Measurements from ENCODE around the gene MECP2. TPM values are rescaled to one million over a fixed set of nuclear protein-coding genes. Genes with fewer than 3 reads are reported as not detected.

Gene MECP2
- total RNA-seq, 1 donor from 2014 or later: 53.4 TPM

GRCh38 chrX:154049209-154050112 lies 48.1 kb downstream of the MECP2 start:
- peaks cover 9% of the 10 kb centered on the region for H3K4me1 Mint-ChIP-seq (ENCODE audit: low read depth)
- peaks cover 19% of the 10 kb centered on the region for H3K36me3 Mint-ChIP-seq (ENCODE audit: low read depth)
- H3K27me3 Mint-ChIP-seq (ENCODE audit: insufficient read depth): no peaks in the 10 kb centered on the region
- peak overlapping the region; percentile 71 for H3K27ac Mint-ChIP-seq
- intact Hi-C loops (cut with micrococcal nuclease): loop anchor here (2.0 kb wide), 2 partner anchors 29 to 125 kb away; no protein-coding TSS in a partner anchor
- no peak overlapping the region for H3K4me3 Mint-ChIP-seq
- no peak for DNase-seq (ENCODE audit: low spot score)
- H3K9me3 Mint-ChIP-seq: no peaks in the 10 kb centered on the region

- no peak overlapping the region for H3K27ac Mint-ChIP-seq
- intact Hi-C loops (cut with micrococcal nuclease): no loop called here
- no peak overlapping the region for H3K4me3 Mint-ChIP-seq
- H3K36me3 Mint-ChIP-seq (ENCODE audit: low read depth): peaks cover 19% of the 10 kb centered on the region
- H3K9me3 Mint-ChIP-seq: no peaks in the 10 kb centered on the region
- no peak for DNase-seq (ENCODE audit: low spot score)
- H3K4me1 Mint-ChIP-seq (ENCODE audit: low read depth): peaks cover 9% of the 10 kb centered on the region
- H3K27me3 Mint-ChIP-seq (ENCODE audit: insufficient read depth): no peaks in the 10 kb centered on the region
Measured at GRCh38 chrX:154048398-154048797, 49.1 kb downstream of the MECP2 start.

GRCh38 chrX:154046940-154047610 lies 50.4 kb downstream of the MECP2 start:
- H3K4me3 Mint-ChIP-seq: no peak overlapping the region
- intact Hi-C loops (cut with micrococcal nuclease): no loop called here
- no peaks in the 10 kb centered on the region for H3K9me3 Mint-ChIP-seq
- H3K27me3 Mint-ChIP-seq (ENCODE audit: insufficient read depth): no peaks in the 10 kb centered on the region
- peaks cover 9% of the 10 kb centered on the region for H3K4me1 Mint-ChIP-seq (ENCODE audit: low read depth)
- DNase-seq (ENCODE audit: low spot score): no peak
- peaks cover 19% of the 10 kb centered on the region for H3K36me3 Mint-ChIP-seq (ENCODE audit: low read depth)
- H3K27ac Mint-ChIP-seq: peak overlapping the region; percentile 71

DNA sequence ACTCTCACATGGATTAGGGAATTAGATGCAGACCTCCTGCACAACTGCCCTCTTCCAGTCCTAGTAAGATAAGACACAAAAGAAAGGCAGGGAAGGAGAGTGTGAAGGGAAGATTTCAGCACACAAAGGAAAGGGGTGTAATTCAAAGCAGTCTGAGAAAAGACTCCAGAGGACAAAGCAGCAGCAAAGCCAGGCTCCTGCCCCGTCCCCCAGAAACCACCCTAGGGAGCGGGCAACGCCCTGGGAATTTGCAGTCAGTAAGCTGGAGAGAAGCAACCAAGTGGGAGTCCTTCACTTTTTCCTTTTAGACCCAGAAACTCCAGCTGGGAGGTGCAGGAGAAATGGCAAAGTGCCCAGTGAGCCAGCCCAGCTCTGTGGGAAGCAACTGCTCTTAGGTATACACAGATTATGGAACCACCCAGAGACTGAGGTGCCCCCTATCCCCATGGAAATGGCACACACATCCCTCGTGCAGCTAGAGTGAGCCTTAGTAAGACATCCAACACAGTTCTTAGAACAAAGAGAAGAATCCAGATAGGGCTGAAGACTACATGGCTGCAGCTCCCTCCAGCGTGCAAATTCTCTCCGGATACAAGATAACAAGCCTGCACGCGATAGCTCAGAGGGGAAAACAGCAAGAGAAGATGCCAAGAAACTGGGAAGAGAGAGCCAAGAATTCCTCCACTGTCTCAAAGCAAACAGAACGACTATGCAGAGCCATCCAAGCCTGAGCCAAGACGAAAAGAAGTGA lies 51.3 kb downstream of the MECP2 start:
- intact Hi-C loops (cut with micrococcal nuclease): no loop called here
- Mint-ChIP-seq H3K4me1 (ENCODE audit: low read depth) (peaks cover 7% of the 10 kb centered on the region), H3K9me3 (no peaks in the 10 kb centered on the region), H3K27ac (no peak overlapping the region), H3K27me3 (ENCODE audit: insufficient read depth) (no peaks in the 10 kb centered on the region), H3K4me3 (no peak overlapping the region), H3K36me3 (ENCODE audit: low read depth) (peaks cover 17% of the 10 kb centered on the region)
- no peak for DNase-seq (ENCODE audit: low spot score)

GRCh38 chrX:154044091-154044490 lies 53.4 kb downstream of the MECP2 start:
- H3K4me1 Mint-ChIP-seq (ENCODE audit: low read depth): peaks cover 10% of the 10 kb centered on the region

GRCh38 chrX:154043003-154043763 lies 54.3 kb downstream of the MECP2 start:
- no peak for DNase-seq (ENCODE audit: low spot score)
- Mint-ChIP-seq H3K9me3 (no peaks in the 10 kb centered on the region), H3K27ac (no peak overlapping the region), H3K27me3 (ENCODE audit: insufficient read depth) (no peaks in the 10 kb centered on the region), H3K4me1 (ENCODE audit: low read depth) (peaks cover 10% of the 10 kb centered on the region), H3K36me3 (ENCODE audit: low read depth) (peaks cover 17% of the 10 kb centered on the region), H3K4me3 (no peak overlapping the region)
- intact Hi-C loops (cut with micrococcal nuclease): no loop called here

More at GRCh38 chrX:154044091-154044490, 53.4 kb downstream of the MECP2 start:
- H3K27me3 Mint-ChIP-seq (ENCODE audit: insufficient read depth): no peaks in the 10 kb centered on the region
- intact Hi-C loops (cut with micrococcal nuclease): no loop called here
- no peaks in the 10 kb centered on the region for H3K9me3 Mint-ChIP-seq
- H3K4me3 Mint-ChIP-seq: no peak overlapping the region
- H3K27ac Mint-ChIP-seq: no peak overlapping the region
- H3K36me3 Mint-ChIP-seq (ENCODE audit: low read depth): peaks cover 15% of the 10 kb centered on the region
- DNase-seq (ENCODE audit: low spot score): no peak

DNA sequence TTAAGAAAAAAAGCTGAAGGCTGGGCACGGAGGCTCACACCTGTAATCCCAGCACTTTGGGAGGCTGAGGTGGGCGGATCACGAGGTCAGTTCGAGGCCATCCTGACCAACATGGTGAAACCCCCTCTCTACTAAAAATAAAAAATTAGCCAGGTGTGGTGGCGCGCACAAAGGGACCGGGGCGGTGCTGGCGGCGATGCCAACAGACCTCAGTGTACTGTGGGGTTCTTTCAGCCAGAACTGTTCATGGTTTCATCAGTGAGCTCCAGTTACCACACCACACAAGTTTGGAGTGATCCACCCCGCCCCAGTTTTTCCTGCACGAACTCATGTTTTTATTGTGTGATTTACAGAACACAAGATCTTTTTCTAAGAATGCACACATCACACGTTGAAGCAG lies 56.7 kb downstream of the MECP2 start:
- Mint-ChIP-seq H3K27me3 (ENCODE audit: insufficient read depth) (no peaks in the 10 kb centered on the region), H3K4me3 (no peak overlapping the region), H3K36me3 (ENCODE audit: low read depth) (peaks cover 5% of the 10 kb centered on the region), H3K27ac (no peak overlapping the region), H3K4me1 (ENCODE audit: low read depth) (peaks cover 19% of the 10 kb centered on the region), H3K9me3 (no peaks in the 10 kb centered on the region)
- intact Hi-C loops (cut with micrococcal nuclease): no loop called here
- DNase-seq (ENCODE audit: low spot score): no peak

DNA sequence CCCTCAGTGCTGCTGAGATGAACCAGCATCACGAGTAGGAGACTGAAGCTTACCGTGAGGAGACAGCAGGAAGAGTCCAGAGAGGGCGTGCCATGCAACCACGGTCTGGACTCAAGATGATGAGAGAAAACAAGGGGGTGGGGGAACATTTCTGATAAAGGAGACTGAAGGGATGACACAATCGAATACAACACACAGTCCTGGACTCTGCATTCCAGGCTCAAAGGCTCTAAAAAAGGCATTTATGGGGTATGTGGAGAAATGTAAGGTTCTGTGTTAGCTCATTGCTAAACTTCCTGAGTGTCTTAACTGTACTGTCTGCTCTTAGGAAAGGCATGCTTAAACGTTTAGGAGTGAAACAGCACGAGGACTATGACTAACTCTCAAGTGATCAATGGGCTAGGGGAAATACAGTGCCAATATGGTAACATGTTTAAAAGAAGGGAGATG lies 57.2 kb downstream of the MECP2 start:
- no peaks in the 10 kb centered on the region for H3K9me3 Mint-ChIP-seq
- H3K4me1 Mint-ChIP-seq (ENCODE audit: low read depth): peaks cover 19% of the 10 kb centered on the region
- no peaks in the 10 kb centered on the region for H3K27me3 Mint-ChIP-seq (ENCODE audit: insufficient read depth)
- no peak for DNase-seq (ENCODE audit: low spot score)
- intact Hi-C loops (cut with micrococcal nuclease): no loop called here
- no peak overlapping the region for H3K4me3 Mint-ChIP-seq
- H3K27ac Mint-ChIP-seq: peak overlapping the region; percentile 52
- peaks cover 5% of the 10 kb centered on the region for H3K36me3 Mint-ChIP-seq (ENCODE audit: low read depth)

- no peak overlapping the region for H3K4me3 Mint-ChIP-seq
- peaks cover 8% of the 10 kb centered on the region for H3K36me3 Mint-ChIP-seq (ENCODE audit: low read depth)
- peaks cover 19% of the 10 kb centered on the region for H3K4me1 Mint-ChIP-seq (ENCODE audit: low read depth)
- intact Hi-C loops (cut with micrococcal nuclease): no loop called here
- no peak overlapping the region for H3K27ac Mint-ChIP-seq
- no peak for DNase-seq (ENCODE audit: low spot score)
- H3K27me3 Mint-ChIP-seq (ENCODE audit: insufficient read depth): no peaks in the 10 kb centered on the region
- no peaks in the 10 kb centered on the region for H3K9me3 Mint-ChIP-seq
Measured at GRCh38 chrX:154039577-154039976, 57.9 kb downstream of the MECP2 start.

- intact Hi-C loops (cut with micrococcal nuclease): no loop called here
- Mint-ChIP-seq H3K27me3 (ENCODE audit: insufficient read depth) (no peaks in the 10 kb centered on the region), H3K9me3 (no peaks in the 10 kb centered on the region), H3K27ac (no peak overlapping the region), H3K4me1 (ENCODE audit: low read depth) (peaks cover 19% of the 10 kb centered on the region), H3K36me3 (ENCODE audit: low read depth) (peaks cover 8% of the 10 kb centered on the region), H3K4me3 (no peak overlapping the region)
- no peak for DNase-seq (ENCODE audit: low spot score)
Measured at GRCh38 chrX:154038656-154039055, 58.9 kb downstream of the MECP2 start.

DNA sequence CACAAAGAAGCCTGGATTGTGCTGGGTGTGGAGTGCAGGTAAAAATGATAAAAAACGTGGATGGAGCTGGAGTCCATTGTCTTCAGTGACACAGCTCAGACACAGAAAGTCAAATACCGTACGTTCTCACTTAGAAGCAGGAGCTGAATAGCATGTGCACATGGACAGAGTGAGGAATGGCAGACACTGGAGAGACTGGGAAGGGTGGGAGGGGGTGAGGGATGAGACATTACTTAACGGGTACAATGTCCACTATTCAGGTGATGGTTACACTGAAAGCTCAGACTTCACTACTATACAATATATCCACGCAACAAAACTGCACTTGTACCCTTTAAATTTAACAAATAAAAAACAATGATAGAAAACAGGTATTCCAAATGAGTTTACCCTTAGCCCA lies 59.8 kb downstream of the MECP2 start:
- H3K4me3 Mint-ChIP-seq: no peak overlapping the region
- intact Hi-C loops (cut with micrococcal nuclease): no loop called here
- H3K4me1 Mint-ChIP-seq (ENCODE audit: low read depth): peaks cover 19% of the 10 kb centered on the region
- DNase-seq (ENCODE audit: low spot score): no peak
- H3K27ac Mint-ChIP-seq: no peak overlapping the region
- H3K27me3 Mint-ChIP-seq (ENCODE audit: insufficient read depth): no peaks in the 10 kb centered on the region
- no peaks in the 10 kb centered on the region for H3K9me3 Mint-ChIP-seq
- H3K36me3 Mint-ChIP-seq (ENCODE audit: low read depth): peaks cover 8% of the 10 kb centered on the region

DNA sequence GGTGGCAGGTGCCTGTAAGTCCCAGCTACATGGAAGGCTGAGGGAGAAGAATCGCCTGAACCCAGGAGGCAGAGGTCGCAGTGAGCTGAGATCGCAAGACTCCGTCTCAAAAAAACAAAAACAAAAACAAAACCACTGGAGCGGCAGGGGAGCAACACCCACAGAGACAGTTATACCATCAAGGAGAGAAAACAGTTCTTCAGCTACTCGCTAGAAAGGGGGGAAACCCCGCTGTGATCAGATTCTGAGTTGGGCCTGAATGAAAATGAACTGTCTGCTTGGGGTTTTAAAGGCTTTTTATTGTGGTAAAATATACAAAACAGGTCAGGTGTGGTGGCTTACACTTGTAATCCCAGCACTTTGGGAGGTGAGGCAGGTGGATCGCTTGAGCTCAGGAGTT lies 61.0 kb downstream of the MECP2 start:
- Mint-ChIP-seq H3K27me3 (ENCODE audit: insufficient read depth) (no peaks in the 10 kb centered on the region), H3K27ac (peak overlapping the region; percentile 67), H3K4me1 (ENCODE audit: low read depth) (peaks cover 19% of the 10 kb centered on the region), H3K36me3 (ENCODE audit: low read depth) (peaks cover 12% of the 10 kb centered on the region), H3K4me3 (peak overlapping the region; percentile 19), H3K9me3 (no peaks in the 10 kb centered on the region)
- DNase-seq (ENCODE audit: low spot score): peak; percentile 11
- intact Hi-C loops (cut with micrococcal nuclease): no loop called here

All from activated T-helper 1 cell treated with anti-CD3 and anti-CD28 coated beads, Interleukin-12 subunit alpha, Interleukin-12 subunit beta, Interleukin-2, Interleukin-4 antibody, amounts not matched to agents 30 ng/mL and 10 ng/mL and 1 ng/mL, durations not matched to agents 14 hours and 24 hours and 36 hours (primary cell).